ENCODE results near the gene CC2D2A.

CC2D2A gene

DNA sequence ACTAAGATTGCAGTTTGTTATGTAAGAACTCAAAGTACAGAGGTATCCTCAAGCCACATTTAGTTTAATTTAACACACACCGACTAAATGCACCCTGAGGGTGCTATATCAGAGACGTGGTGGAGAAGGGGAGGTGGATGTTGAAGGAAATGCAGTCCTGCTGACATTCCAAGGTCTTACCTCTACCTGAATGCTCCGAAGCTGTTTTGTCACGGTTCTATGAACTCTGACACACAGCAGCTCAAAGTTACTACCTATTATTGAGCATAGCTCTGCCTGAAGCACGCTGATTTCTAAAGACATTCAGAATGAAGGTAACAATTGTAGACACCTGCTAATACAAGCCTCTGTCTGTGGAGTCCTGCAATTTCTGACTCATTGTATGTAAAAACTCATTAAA lies 6.7 kb downstream of the CC2D2A start:
- no peak for DNase-seq
- peaks cover 3% of the 10 kb centered on the region; the same call in 1 of the 2 replicates for H3K36me3 ChIP-seq
- no peaks in the 10 kb centered on the region for H3K27me3 ChIP-seq (ENCODE audit: insufficient read depth, low read depth, severe bottlenecking)
- H3K4me3 ChIP-seq (ENCODE audit: low read depth, low read length): no peak overlapping the region
- TF ChIP-seq CTCF (IDR thresholded peaks at IDR 0.05; ENCODE audit: low read depth, low read length): no peak
- H3K27ac ChIP-seq: no peak overlapping the region
- H3K9me3 ChIP-seq (ENCODE audit: severe bottlenecking): no peaks in the 10 kb centered on the region

- no peak for DNase-seq
- Histone ChIP-seq H3K4me3 (ENCODE audit: low read depth, low read length) (peak overlapping the region; percentile 61), H3K9me3 (ENCODE audit: severe bottlenecking) (no peaks in the 10 kb centered on the region), H3K27me3 (ENCODE audit: insufficient read depth, low read depth, severe bottlenecking) (no peaks in the 10 kb centered on the region), H3K36me3 (peaks cover 7% of the 10 kb centered on the region; the same call in 1 of the 2 replicates), H3K27ac (peak overlapping the region; percentile 89)
- TF ChIP-seq CTCF (IDR thresholded peaks at IDR 0.05; ENCODE audit: low read depth, low read length): no peak
Measured at GRCh38 chr4:15478724-15479088, 9.0 kb downstream of the CC2D2A start.

DNA sequence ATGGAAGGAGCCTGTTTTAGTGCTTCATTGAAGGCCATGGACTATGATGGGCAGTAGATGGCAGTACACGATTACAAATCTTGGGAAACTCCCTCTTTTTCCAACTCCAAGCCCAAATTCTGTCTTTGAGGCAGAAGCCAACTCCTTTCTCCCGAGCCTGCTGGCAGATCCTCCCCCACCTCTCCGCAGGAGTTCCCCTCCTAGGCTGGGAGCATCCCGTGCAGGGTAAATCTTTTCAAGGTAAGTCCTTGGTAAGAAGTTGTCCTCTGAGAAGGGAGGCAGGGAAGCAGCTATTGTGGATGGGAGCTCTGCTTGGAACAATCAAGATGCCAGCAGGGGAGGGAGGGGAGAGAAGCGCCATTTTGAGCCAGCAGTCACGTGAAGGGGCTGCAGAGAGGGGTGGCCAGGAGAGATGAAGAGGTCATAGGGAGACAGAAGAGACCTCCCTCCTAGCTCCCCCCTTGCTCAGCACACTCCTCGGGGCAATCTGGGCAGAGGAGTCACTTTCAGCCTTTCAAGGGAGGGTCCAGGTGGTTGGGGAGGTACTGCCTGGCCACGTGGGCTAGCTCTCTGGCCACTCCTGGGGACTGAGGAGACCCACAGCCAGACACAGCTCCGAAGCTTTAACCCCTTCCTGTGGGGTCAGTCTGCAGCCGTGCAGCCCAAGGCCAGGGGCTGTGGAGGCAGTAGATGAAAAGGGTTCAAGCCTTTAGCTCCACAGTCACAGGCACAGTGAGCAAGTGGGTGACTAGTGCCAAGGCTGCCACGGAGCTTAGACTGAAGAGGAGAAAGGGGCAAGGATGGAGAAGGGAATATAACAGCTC lies 9.6 kb downstream of the CC2D2A start:
- H3K36me3 ChIP-seq: peaks cover 7% of the 10 kb centered on the region; the same call in 1 of the 2 replicates
- TF ChIP-seq CTCF (IDR thresholded peaks at IDR 0.05; ENCODE audit: low read depth, low read length): peak; percentile 78
- H3K9me3 ChIP-seq (ENCODE audit: severe bottlenecking): no peaks in the 10 kb centered on the region
- H3K27ac ChIP-seq: peak overlapping the region; percentile 89
- DNase-seq: peak; percentile 92
- H3K27me3 ChIP-seq (ENCODE audit: insufficient read depth, low read depth, severe bottlenecking): no peaks in the 10 kb centered on the region
- peak overlapping the region; percentile 61 for H3K4me3 ChIP-seq (ENCODE audit: low read depth, low read length)

GRCh38 chr4:15479913-15480185 lies 10.2 kb downstream of the CC2D2A start:
- peaks cover 7% of the 10 kb centered on the region; the same call in 1 of the 2 replicates for H3K36me3 ChIP-seq
- no peaks in the 10 kb centered on the region for H3K9me3 ChIP-seq (ENCODE audit: severe bottlenecking)
- no peak for DNase-seq
- H3K27ac ChIP-seq: peak overlapping the region; percentile 89
- H3K27me3 ChIP-seq (ENCODE audit: insufficient read depth, low read depth, severe bottlenecking): no peaks in the 10 kb centered on the region
- H3K4me3 ChIP-seq (ENCODE audit: low read depth, low read length): peak overlapping the region; percentile 61
- TF ChIP-seq CTCF (IDR thresholded peaks at IDR 0.05; ENCODE audit: low read depth, low read length): no peak

- Histone ChIP-seq H3K36me3 (peaks cover 7% of the 10 kb centered on the region), H3K27me3 (ENCODE audit: insufficient read depth, low read depth, severe bottlenecking) (no peaks in the 10 kb centered on the region), H3K27ac (peak overlapping the region; percentile 83), H3K4me3 (ENCODE audit: low read depth, low read length) (peak overlapping the region; percentile 11), H3K9me3 (ENCODE audit: severe bottlenecking) (peaks cover 3% of the 10 kb centered on the region)
- no peak for TF ChIP-seq CTCF (IDR thresholded peaks at IDR 0.05; ENCODE audit: low read depth, low read length)
- peak; percentile 91 for DNase-seq
Measured at GRCh38 chr4:15481961-15482745, 12.5 kb downstream of the CC2D2A start.
